Posterior vena cava (tissue), 2 donors: ENCODE data around the gene CDCA8. TPM values are rescaled to one million over a fixed set of nuclear protein-coding genes. Genes with fewer than 3 reads are reported as not detected.

Source experiments
- DNase-seq: peaks from one replicate; pipeline ENCODE4 v3.0.0-alpha.2; 2020; ENCODE audit warnings: low spot score
- intact Hi-C, 2 donors: fragments of 100-400 bp; cut with DNase I; formaldehyde crosslinking; loops; one replicate each; pipeline versions ENCODE4 v1.14.1 to v1.14.2; 2022 to 2023
- long read RNA-seq, 2 donors: library from polyadenylated mRNA; unstranded; transcript quantifications; one replicate each; pipeline ENCODE4 v2.0.0, GENCODE V29; 2020 to 2021
- total RNA-seq, 2 donors: library from RNA; stranded (reverse); fragmentation: NEBNext Ultra II Directional; extraction: Animal tissue kit (Norgen Biotek cat#: 25700); gene quantifications; one replicate each; pipeline ENCODE4 v1.2.1, GENCODE V29; 2021
- donor health status: DM: yes; HTN: yes; CAD: no.
- donor health status: DM: yes; HTN: yes; CAD: no.

CDCA8 gene
- total RNA-seq: under 1 TPM; 0.42 to 0.48 TPM
- long read RNA-seq, donor 1, partial matches to known transcripts: 0 of 1 reads
- long read RNA-seq, donor 1, other reads (novel, unspliced or antisense): 0 of 1 reads
- long read RNA-seq, donor 2: 0 reads

DNA sequence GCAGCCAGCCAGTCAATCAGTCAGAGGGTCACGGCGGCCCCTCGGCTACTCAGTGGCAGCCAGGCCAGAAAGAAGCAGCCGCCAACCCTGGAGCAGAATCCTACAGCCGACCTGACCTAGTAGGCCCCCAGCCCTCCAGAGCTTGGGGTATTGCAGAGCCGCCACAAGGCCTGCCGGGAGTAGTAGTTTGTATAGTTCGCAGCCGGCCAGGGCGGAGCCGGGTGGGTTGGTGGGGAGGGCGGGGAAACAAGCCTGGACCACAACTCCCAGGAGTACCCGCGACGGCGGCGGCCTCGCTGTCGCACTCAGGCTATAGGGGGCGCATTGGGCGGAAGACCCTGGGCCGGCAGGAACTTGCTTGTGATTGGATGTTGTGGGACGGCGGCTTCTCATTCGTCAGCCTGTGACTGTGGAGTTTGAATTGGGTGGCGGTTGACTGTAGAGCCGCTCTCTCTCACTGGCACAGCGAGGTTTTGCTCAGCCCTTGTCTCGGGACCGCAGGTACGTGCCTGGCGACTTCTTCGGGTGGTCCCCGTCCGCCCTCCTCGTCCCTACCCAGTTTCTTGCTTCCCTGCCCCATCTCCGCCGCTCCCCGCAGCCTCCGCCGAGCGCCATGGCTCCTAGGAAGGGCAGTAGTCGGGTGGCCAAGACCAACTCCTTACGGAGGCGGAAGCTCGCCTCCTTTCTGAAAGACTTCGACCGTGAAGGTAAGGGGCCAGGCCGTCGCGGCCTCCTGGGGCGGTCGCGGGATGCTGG is at the start of gene CDCA8:
TSS of gene CDCA8 (plus strand) at position 439 of the 756 bp plus-strand sequence. CDS start at position 614, 175 bp downstream.
- intact Hi-C loops: no loop called here
- peak; percentile 100 for DNase-seq

DNA sequence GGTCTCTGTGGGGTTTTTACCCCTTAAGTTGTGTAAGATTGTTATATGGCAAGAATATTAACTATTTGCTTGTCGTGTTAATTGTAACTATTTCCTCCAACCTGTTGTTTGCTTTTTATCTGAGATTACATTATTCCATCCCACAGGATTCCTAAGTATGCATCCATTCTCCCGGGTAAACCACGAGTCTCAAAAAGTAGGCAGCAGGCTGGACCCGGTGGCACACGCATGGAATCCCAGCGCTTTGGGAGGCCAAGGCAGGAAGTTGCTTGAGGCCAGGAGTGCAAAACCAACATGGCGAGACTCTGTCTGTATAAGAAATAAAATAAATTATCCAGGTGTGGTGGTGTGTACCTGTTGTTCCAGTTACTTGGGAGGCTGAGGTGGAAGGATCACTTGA is 45.0 kb upstream of the CDCA8 start:
- intact Hi-C loops: no loop called here
- DNase-seq: no peak

DNA sequence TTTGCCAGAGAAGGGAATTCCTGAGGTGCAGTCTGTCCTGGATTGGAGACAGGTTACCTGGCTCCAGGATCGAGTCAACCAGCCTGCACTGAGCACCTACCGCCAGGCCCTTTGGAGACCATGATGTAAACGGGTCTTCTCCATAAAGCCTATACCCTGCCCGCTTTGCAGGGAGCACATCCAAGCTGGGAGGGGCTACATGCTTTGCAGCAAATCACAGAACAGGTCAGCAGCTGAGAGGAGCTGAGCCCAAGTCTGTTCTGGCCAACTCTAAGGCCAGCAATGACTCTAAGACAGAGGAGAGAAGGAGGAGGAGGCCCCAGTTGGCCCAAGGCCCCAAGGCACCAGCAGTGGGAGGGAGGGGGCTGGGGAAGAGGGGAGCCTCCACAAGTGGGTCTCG is 42.1 kb upstream of the CDCA8 start:
- intact Hi-C loops: no loop called here
- no peak for DNase-seq

DNA sequence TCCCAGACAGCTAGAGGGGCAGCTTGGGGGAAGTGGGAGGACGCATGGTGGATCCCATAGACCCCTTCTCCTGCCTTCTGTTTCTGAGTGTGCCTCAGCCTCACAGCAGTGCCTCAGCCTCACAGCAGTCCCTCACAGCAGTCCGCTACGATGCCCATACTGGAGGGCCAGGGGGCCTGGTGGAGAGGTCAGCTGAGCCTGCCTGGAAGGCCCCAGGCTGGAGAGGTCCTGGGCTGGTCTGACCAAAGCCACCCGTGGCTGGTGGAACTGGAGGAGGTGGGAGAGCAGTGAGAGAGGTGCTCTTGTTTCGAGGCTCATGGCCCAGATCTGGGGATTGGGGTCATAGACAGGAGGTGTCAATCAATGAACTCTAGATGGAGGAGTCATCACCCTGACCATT is 41.6 kb upstream of the CDCA8 start:
- DNase-seq: no peak
- intact Hi-C loops: no loop called here

DNA sequence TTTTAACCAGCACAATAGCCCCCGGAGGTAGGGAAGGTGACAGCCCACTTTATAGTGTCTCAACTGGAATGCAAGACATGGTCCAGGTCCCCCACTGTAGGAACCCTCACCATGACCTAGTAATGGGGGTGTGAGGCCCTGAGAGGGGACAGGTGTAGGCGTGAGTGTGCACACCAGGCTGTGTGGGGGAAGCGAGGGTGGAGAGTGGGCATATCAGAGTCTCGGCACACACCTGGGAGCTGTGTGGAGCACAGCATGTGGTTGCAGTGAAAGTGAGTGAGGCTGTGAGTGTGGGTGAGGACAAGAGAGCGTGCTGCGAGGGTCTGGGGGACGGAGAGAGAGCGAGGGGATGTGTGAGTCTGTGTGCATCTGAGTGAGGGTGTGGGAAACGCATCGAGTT is 40.5 kb upstream of the CDCA8 start:
- intact Hi-C loops: no loop called here
- no peak for DNase-seq

DNA sequence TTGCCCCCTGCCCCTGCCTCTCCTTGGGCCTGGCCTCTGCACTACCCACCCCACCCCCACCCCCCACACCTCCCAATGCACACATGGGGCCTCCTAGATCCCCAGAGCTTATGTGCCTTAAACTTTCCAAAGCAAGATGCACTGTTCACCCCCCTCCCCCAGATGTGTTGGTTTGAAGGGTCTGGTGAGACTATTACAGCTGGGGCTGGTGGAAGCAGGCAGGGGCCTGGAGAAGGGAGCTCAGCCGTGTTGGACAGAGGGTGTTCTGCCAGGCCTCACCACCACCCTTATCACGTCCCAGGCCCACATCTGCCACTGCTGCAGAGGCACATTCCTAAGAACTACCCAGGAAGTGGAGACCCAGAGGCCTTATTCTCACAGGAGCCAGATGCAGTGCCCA is 39.3 kb upstream of the CDCA8 start:
- intact Hi-C loops: no loop called here
- no peak for DNase-seq

DNA sequence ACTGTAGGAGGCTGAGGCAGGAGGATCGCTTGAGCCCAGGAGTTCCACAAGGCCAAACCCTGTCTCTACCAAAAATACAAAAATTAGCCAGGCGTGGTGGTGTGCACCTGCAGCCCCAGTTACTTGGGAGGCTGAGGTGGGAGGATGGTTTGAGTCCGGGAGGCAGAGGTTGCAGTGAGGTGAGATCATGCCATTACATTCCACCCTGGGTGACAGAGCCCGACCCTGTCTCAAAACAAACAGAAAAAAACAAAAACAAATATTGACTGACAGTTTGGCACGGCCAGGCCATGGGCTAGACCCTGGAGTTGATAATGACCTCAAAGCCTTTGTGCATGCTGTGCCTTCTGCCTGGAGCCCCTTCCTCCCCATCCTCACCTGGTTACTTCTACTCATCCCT is 38.4 kb upstream of the CDCA8 start:
- intact Hi-C loops: no loop called here
- DNase-seq: no peak

DNA sequence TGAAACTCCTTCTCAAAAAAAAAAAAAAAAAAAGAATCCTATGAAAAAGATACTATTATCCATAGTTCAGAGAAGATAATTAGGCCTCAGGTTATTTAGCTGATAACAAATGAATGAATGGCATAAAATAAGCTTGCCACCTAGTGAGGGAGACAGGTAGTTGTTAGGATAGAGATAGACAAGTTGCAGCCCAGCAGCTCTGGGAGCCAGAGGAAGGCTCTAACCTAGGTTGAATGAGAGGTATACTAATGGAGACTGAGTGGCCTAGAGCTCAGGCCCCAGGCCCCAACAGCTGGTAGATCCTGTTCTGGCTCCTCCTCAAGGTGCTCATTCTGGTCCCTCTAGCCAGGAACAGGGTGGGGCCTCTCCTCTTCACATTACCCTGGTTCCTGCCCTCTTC is 37.0 kb upstream of the CDCA8 start:
- intact Hi-C loops: no loop called here
- peak; percentile 17 for DNase-seq

DNA sequence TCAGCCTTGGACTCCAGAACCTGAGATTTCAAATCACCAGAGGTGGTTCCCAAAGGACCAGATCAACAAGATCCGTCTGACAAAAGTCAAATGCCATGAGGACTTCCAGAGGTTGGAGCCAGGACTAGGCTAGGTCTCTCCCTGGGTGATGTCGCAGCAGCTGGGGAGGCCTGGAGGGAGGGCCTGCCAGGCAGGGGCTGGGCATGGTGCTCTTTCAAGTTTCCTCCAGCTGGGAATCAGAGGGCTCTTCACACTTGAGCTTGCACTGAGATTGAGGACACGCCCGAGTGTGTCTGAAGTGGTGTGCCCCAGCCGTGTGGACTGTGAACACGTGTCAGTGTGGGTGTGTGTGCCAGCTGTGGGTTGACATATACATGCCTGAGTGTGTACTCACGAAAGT is 36.3 kb upstream of the CDCA8 start:
- intact Hi-C loops: no loop called here
- DNase-seq: no peak

DNA sequence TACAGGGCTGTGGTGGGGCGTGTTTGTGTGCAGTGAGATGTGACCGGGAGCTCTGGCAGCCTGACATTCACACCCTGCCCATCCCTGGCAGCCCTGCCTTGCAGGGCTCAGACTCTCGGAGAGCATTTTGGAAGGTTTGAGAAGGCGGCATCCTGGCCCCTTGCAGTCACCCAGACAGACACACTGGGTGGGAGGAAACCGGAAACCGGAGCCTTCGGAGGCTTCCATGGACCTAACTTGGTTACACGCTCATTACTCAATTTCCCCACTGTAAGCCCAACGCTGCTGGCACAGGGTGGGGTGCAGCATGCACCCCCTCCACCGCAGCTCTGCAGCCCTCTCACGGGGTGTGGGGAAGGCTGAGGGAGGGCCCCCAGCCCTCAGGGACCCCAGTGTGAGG is 35.4 kb upstream of the CDCA8 start:
- DNase-seq: peak; percentile 48
- intact Hi-C loops: no loop called here

DNA sequence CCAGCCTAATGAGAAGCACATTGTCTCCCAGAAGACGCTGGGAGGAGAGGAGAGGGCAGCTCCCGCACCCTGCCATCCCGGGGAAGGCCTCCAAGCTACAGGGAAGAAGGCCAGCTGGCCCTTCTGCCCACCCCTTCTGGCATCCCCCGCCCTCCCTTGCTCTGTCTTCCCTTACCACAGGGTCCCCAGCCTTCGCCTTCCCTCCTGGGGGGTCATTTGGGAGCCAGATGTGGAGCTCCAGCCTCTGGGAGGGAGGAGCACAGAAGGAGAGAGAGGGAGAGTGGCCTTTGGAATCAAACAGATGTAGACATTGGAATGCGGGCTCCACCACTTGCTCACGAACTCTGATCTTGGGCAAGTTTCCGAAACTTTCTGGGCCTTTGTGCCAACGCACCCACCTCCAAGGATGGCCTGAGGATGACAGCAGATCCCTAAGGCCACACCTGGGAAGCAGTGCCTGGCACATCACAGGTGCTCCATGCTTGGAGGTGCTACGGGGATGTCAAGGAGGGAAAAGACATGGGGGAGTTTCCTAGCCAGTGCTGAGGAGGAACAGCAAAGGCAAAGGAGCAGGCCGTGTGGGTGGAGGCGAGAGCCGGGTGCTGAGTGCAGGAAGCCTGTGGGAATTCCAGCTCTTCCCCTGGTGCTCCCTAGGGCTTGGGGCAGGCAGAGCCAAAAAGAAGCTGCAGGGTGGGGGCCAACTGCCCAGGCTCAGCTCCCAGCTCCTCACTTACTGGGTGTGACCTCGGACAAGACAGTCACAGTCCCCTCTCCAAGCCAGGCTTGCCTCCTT is 34.5 kb upstream of the CDCA8 start:
- intact Hi-C loops: no loop called here
- peak; percentile 53 for DNase-seq

DNA sequence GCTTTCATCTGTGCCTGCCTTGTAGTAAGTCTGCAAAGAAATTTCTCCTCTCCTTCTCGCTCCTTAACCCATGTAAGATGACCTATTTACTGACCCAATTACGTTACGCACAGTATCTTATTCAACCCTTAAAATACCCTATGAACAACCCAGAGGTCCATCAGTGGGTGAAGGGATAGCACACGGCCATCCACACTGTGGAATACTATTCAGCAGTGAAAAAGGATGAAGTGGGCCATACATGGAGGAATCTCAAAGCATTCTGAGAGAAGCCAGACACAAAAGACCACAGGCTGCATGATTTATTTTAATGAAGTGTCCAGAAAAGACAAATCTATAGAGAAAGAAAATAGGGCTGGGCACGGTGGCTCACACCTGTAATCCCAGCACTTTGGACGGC is 33.8 kb upstream of the CDCA8 start:
- no peak for DNase-seq
- intact Hi-C loops: no loop called here

DNA sequence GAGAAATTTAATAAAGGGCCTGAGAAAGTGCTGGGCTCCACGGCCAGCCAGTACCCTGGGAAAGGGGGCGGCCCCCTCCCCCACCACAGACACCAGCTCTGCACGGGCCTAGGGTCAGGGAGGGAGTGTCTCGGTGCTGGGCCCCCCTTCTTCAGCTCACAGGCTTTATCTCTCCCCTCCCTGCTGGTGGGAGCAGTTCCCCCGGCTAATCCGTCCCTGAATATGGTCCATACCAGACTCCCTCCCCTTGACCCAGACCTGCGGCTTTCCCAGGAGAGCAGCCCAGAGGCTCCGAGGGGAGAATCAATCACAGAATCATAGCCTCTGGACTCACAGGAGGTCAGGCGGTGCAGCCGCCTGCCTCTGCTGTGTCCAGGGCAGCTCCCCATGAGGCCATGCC is 31.7 kb upstream of the CDCA8 start:
- DNase-seq: peak; percentile 54
- intact Hi-C loops: loop anchor here in 1 of 2 donors (10.0 kb wide), 1 partner anchor 1084 kb away; no protein-coding TSS in a partner anchor

DNA sequence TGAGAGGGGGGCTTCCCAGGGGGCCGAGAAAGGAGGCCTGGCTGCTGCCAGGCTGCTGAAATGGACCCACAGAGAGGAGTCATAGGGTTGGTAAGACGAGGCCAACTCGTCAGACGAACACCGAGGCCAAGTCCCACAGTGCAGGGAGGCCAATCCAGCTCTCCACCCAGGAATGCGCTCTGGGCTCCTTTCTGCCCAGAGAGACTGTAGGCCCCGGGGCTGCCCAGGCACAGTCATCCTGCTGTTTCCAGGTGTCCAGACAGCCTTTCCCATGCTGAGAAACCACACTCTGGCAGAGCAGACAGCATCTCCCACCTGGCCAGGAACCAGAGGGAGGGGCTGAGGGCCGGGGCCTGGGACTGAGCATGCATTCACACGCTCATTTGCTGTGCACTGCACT is 30.9 kb upstream of the CDCA8 start:
- peak; percentile 64 for DNase-seq
- intact Hi-C loops: loop anchor here in 1 of 2 donors (10.0 kb wide), 1 partner anchor 1083 kb away; no protein-coding TSS in a partner anchor

DNA sequence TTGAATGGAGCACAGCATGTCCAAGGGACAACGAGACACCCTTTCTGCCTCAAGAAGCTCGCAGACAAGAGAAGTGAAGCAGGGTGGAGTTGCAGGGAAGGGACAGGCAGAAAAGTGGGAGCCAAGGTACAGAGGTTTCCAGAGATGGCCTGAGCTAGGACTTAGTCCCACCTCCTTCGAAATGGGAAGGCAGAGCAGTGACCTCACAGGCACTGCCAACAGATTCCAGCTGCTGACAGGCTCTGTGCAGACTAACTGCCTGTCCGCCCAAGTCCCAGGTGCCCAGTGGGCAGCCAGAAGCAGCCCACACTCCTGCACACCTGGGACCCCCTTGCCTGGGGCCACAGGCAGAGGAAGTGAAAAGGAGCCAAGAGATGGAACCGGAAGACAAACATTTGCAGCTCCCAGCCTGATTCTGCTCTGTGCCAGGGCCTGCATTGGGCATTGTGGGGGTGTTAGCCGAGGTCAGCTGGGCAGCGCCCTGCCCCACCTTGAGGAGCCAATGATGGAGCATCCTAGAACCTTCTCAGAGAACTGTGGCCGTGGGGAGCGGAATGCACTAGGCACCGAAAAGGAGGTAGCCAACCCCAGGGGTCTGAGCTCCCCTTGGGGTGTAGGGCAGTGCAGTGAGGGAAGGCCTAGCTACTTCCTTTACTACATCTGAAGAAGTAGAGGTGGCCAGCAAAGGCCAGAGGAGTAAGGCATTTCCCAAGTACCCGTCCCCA is 30.1 kb upstream of the CDCA8 start:
- DNase-seq: peak; percentile 66
- intact Hi-C loops: loop anchor here in 1 of 2 donors (10.0 kb wide), 1 partner anchor 1083 kb away; no protein-coding TSS in a partner anchor

DNA sequence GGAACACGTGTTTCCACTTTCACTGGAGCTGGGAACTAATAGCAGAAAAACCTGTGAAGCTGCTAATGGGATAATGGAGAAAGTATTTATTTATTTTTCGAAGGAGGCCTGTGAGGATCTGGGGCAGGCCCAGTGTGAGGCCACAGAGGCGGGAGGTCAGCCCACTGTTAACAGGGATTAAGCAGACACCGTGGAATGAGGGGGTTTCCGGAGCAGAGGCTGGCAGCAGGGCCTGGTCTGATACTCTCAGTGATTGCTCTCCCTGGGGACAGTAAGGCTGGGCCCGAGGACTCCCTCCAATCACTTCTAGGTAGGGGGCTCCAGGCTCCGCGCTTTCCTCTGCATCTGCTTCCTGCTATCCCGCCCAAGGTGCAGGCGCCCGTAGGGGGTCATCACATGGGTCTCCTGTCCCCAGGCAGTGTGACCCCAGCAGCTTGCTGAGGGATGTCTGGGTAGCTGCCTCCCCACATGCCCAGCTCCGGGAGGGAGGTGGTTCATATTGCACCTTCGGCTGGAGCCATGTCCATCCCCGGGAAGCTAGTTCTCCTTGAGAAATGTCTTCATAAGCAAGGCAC is 28.8 kb upstream of the CDCA8 start:
- peak; percentile 67 for DNase-seq
- intact Hi-C loops: loop anchor here in 1 of 2 donors (10.0 kb wide), 1 partner anchor 1081 kb away; no protein-coding TSS in a partner anchor

DNA sequence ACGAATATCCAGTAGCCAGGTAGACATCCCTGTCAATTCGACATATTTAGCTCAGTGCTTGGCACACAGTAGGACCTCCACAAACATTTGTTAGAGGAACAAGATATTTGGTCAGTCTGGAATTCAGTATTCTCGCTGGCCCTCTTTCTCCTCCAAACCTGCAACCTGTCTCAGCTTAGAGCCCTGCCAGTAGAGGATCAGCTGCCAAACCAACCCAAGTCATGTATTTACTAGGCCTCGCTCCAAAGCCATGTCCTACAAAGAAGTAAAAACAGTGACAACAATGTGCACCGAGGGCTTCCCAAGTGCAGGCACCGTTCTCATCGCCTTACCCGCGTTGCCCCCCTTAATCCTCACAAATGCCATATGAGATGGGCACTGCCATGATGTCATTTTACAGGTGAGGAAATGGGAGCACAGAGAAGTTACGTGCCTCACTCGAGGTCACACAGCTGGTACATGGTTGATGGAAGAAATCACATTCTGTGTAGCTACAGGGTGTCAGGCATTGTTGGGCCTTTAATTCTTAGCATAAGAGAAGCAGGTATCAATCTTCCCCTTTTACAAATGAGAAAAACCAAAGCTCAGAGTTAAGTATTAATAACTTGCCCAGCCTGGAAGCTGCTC is 26.0 kb upstream of the CDCA8 start:
- peak; percentile 28 for DNase-seq
- intact Hi-C loops: loop anchor here in 1 of 2 donors (1.0 to 10.0 kb wide), 2 partner anchors 40 to 1078 kb away; no protein-coding TSS in a partner anchor

DNA sequence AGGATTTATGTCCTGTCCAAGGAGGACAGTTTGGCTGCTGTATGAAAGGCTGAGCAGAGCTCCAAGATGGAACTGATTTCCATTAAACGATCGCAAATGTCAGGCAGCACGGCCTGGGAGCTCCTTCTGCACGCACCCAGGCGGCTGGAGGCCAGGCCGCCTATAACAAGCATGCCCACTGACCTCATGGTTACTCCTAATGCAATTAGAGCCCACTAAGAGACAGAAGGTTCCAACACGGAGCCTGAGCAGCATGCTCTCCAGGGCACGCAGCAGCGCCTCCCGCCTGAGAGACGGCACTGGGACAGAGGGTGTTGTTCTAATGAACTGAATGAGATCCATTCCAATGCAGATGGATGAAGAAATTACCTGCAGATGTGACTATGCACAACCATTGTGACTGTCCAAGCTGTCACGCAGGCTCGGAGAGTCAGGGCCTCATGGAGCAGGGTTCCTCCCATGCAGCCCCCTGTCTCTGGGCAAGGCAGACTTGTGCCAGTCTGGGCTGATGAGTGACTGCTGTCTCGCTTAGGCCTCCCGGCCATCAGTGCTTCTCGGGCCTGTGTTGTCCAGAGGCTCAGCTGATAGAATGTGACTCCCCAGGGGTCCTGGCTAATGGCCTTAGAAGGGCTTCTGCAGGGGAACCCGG is 25.2 kb upstream of the CDCA8 start:
- DNase-seq: peak; percentile 62
- intact Hi-C loops: loop anchor here in 1 of 2 donors (10.0 kb wide), 1 partner anchor 1078 kb away; no protein-coding TSS in a partner anchor
